GM19397 (cell line): Measurements from ENCODE around the gene FBN3.

ENCODE experiments used
- ATAC-seq: cut with Tn5 transposase; IDR thresholded peaks from one replicate; pipeline ENCODE4 v1.9.1; 2021; ENCODE audit warnings: mild to moderate bottlenecking, moderate library complexity; ENCODE audit not compliant: unreplicated experiment

FBN3 gene

DNA sequence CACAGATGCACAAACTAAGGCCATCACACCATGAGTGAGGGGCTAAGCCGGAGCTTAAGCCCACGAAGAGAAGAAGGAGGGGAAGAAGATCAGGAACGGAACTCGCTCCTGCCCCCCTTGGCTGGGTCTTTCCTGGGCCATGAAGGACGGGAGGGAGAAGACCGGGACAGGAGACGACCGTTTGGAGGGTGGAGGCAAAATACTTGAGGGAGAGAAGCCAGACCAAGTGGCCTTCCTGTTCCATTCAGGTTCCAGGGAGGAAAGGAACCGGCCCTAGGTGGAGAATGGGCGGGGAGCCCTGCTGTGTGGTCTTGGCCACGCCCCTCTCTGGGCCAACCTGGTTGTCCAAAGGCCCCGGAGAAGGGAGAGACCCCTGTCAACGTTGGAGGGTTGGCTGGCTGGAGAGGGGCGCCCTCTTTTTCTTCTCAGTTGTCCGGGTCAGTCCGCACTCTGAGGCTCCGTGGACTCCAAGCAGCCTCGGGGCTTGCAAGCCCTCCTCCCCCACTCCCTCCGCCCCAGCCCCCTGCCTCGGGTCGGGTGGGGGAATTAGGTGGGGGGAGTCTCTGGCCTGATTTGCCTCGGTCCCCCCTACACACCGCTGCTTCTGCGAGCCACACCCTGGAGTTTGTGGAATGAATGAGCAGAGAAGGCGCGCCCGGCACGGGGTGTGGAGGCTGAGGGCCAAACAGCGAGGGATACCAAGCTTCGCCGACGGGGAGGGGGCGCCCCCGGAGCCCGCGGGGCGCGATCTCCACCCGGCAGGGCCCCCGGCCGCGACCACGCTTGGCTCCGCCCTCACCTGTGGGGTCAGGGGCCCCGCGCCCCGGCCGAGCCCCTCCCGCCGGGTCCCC is 757 bp downstream of the FBN3 start:
- ATAC-seq, result no peak

- ATAC-seq, result no peak
Measured at GRCh38 chr19:8148088-8148409, 1.3 kb downstream of the FBN3 start.

- ATAC-seq, result no peak
Measured at GRCh38 chr19:8147582-8147978, 1.8 kb downstream of the FBN3 start.

DNA sequence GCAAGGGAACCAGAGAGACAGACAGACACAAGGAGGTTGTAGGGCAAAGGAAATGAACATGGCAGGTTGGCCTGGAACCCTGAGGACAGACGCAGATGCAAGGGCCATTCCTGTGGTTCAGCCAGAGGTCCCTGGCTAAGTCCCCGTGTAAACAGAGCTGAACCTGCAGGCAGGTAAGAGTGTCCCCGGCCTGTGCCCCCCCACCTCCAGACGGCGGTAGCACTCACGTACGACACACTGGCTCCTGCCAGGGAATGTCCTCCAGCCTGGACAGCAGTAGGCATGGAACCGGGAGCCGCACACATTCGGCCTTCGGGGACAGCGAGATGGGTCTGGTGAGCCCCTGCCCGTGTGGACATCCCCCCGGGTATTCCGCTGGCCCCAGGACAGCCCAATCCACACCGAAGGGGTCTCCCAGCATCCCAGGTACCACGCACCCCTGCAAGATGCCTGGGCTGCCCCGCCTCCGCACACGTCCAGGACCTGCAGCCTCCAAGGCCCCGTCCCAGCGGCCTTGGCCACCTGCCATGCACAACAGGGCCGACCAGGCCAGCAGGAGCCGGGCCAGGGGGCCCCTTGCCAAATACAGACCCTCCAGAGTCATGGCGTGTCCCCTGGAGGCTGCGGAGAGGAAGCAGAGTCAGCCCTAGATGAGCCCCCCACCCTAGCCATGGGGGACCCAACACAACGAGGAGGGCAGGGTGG is 2.4 kb downstream of the FBN3 start:
- ATAC-seq, result no peak

DNA sequence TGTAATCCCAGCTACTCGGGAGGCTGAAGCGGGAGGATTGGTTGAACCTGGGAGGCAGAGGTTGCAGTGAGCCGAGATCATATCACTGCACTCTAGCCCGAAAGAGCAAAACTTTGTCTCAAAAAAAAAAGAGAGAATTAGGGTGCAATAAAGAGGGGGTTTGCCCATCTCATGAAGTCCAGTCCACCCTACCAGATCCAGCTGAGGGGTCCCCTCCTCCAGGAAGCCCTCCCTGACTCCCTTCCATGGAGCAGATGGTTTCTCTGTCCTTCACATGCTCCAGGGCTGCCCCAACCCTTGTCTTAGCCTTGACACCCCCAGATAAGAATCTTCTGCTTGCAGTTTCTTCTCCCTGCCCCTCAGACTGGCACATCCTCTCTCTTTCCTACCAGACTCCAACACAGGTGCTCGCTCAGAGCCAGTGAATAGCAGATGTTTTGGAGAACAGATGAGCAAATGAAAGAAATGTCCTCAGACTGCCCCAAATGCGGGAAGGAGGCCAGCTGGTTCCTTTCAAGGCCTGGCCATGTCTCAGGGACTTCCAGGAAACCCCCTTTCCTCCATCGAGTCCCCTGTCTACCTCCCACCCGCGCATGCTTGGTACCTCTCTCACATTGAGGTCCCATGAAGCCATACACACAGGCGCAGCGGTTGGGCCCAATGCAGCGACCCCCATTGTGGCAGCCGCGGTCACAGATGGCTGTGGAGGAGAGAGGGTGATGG is 5.0 kb downstream of the FBN3 start:
- ATAC-seq, result no peak

DNA sequence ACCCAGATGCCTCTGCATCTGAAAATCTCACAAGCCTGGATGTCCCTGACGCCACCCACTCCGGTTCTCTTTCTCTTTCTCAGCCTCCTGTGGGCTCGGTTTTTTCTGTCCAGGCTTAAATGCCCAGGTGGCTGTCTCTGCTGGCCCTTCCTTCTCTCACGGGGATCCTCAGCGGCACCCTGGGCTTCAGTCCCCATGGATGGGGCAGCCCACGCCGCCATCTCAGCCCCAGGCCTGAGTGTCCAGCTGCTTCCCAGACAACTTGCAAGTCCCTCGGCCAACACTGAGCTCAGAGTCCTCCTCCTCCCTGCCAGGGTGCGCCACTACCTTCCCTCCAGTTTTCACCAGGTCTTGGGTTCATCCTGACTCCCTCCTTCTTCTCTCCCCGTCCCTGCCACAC is 6.4 kb downstream of the FBN3 start:
- no peak for ATAC-seq

DNA sequence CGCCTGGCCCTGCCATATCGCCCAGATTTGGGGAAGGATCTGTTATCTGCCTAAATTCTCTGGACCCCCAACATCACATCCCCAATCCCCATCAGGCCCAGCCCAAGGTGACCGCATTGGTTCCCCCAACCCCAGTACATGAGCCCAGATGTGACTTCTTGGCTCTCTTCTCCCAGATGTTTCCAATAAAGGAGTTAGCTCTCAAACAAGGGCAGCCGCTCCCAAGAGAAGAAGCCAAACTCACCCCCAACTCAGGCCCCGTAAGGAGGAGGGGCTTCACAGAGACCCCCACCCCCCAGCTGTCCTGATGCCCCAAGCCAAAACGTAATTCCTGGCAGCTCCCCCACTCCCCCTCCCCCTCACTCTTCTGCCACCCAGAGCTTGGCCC is 6.9 kb downstream of the FBN3 start:
- no peak for ATAC-seq

GRCh38 chr19:8141726-8142512 is 7.5 kb downstream of the FBN3 start:
- ATAC-seq, result no peak

GRCh38 chr19:8138201-8138600 is 11.2 kb downstream of the FBN3 start:
- no peak for ATAC-seq

DNA sequence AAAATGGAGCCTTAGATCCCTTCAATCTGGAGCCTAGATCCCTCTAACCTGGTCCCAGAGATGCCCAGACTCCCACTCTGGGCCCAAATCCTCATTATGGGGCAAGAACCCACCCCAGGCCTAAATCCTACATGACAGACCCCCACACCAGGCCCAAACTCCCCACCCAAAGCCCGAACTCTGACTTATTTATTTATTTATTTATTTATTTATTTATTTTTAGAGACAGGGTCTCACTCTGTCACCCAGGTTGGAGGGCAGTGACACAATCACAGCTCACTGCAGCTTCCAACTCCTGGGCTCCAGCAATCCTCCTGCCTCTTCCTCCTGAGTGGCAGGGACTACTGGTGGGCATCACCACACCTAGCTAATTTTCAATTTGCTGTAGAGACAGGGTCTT is 12.0 kb downstream of the FBN3 start:
- ATAC-seq, result no peak

DNA sequence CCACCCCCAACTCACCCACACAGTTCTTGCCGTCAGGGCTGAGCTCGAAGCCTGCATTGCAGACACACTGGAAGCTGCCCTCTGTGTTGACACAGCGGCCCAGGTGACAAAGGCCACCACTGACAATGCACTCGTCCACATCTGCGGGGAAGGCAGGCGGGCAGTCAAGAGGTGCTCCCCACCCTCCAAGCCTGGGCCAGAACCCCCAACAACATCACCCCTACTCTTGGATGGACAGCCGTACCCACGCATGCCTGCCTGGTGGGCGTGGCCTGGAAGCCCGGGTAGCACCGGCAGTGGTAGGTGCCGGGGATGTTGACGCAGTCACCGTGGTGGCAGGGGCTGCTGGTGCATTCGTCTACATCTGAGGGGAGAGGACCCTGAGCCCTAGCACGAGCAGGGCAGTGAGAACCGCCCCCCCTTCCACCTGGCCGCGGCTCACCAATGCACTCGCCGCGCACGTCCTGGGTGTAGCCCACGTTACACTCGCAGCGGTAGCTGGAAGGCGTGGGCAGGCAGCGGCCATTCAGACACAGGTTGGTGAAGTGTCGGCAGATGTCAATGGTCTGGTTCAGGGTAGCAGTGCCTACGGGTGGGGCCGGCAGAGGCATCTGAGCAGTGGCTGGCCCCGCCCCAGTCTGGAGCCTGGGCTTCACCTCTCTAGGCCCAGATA is 13.3 kb downstream of the FBN3 start:
- no peak for ATAC-seq

DNA sequence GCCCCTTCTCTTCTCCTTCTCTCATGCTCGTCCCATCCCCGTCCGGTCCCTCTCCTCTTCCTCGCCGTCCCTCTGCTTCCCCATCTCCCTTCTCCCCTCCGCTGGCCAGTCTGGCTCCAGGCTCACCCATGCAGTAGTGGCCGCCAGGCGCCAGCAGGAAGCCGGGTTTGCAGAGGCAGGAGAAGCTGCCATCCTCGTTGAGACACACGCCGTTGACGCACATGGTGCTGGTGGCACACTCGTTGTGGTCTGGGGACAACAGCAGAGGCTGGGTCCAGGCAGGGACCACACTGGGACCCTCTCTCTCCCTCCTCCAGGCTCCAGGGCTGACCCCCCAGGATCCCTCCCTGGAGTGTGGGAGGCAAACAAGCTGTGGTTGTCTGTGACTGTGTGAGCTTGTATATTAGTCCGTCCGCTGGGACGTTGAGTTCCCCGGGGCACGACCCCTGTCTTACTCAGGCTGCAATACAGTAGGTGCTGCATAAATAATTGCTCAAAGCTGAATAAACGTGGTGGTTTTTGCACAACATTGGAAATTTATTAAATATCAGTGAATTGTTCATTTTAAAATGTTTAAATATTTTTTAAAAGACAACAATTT is 16.4 kb downstream of the FBN3 start:
- ATAC-seq, result no peak

GRCh38 chr19:8131517-8131916 is 17.9 kb downstream of the FBN3 start:
- no peak for ATAC-seq

DNA sequence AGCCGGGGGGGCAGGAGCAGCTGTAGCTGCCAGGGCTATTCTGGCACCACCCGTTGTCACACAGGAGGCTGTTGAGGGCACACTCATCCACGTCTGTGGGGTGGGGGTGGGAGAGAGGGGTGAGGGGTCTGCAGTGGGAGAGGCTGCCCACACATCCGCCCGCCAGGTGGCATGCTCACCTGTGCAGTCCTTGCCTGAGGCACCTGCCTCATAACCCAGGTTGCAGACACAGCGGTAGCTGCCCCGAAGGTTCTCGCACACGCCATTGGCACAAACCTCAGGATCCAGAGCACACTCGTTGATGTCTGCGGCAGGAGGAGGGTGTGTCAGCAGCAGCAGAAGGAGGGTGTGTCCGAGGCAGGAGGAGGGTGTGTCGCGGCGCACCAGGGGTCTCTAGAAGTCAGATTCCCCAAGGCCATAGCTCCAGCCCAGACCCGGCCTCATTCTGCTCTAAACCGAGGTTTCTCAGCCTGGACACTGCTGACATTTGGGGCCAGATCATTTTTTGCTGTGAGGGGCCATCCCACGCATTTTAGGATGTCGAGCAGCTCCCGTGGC is 20.3 kb downstream of the FBN3 start:
- ATAC-seq, result no peak

GRCh38 chr19:8128551-8128950 is 20.8 kb downstream of the FBN3 start:
- no peak for ATAC-seq

DNA sequence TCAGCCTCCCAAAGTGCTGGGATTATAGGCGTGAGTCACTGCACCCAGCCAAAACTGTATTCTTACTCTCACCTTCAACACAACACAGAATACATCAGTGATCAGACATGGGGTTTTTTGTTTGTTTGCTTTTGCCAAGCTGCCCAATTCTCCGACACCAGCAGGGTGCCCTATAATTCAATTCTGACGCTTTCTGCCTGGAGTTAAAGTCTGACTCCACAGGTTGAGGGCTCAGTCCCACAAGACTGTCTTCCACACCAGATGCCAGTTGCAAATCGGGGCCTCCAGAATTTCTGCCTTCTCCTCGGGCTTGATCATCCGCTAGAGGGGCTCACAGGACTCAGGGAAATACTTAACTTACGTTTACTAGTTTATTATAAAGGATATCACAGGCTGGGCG is 22.1 kb downstream of the FBN3 start:
- ATAC-seq, result no peak

DNA sequence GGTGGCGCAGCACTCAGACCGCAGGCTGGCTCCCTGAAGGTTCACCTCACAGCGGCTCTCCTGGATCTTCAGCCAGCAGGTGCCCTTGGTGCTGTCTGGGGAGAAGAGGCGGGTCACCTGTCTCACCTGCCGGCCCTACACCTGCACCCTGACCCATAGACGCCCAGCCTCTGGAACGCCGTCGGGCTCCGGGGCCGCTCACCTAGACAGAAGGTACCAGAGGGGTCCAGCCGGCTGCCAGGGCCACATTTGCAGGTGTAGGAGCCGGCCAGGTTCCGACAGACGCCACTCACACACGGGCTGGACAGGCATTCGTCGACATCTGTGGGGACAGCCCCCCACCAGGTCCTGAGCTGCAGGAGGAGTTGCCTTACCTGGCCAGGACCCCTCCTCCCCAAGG is 22.9 kb downstream of the FBN3 start:
- ATAC-seq, result no peak

DNA sequence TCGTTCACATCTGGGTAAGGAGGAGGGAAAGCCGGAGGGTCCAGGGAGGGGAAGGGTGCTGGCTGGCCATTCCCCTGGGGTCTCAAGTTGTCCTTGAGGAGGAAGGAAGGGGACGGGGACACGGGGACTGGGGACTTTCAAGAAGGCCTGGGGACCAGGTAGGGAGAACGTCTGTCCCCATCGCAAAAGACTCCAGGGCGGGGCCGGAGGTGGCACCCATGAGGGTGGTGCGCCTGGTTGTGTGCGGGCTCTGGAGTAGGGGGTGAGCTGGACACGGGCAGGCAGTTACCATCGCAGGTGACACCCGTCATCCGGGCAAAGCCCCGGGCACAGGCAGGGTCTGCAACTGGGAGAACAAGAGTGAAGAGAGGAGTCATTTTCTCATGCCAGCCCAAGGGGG is 23.4 kb downstream of the FBN3 start:
- ATAC-seq, result no peak

DNA sequence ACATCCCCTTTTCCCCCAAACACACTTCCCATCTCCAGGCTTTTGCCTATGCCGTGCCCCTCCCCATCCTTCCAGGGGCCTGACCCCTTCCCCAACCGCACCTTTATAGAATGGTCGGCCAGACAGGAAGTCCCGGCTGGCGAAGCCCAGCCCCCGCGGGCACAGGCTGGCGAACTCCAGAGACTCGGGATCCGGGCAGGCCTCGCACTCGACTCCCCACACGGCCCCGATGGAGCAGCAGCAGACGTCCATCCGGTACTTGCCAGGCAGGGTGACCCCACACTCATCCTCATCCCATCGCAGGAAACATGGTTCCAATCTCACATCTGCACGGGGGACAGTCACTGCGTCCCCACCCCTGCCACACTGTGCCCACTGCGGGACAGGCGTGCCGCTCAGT is 25.7 kb downstream of the FBN3 start:
- no peak for ATAC-seq
